GM23338 (cell line): ENCODE data around the gene CSTPP1. TPM values are rescaled to one million over a fixed set of nuclear protein-coding genes. Genes with fewer than 3 reads are reported as not detected.

ENCODE experiments used
- ATAC-seq: fragments of 200-7000 bp; cut with Tn5 transposase; 3 replicates; pipeline ENCODE4 v1.9.1; 2020
- DNase-seq: peaks from one replicate; pipeline ENCODE4 v3.0.0-alpha.2; 2015; ENCODE audit warnings: low spot score
- H2AFZ ChIP-seq: fragments of 200-600 bp; sonication (generic); 2 replicates; pipeline ENCODE4 v1.8.0; 2016; ENCODE audit warnings: antibody characterized with exemption, mild to moderate bottlenecking, moderate library complexity
- H3F3A ChIP-seq: fragments of 200-600 bp; sonication (generic); replicated peaks from 2 replicates; pipeline ENCODE4 v1.8.0; 2017; ENCODE audit warnings: antibody characterized with exemption, mixed run types, low read depth
- H3K27ac ChIP-seq: fragments of 200-600 bp; sonication (generic); 2 replicates; pipeline ENCODE4 v1.6.1; 2016; ENCODE audit warnings: low read depth
- H3K27me3 ChIP-seq: fragments of 200-600 bp; sonication (generic); 2 replicates; pipeline ENCODE4 v1.8.0; 2016; ENCODE audit warnings: mild to moderate bottlenecking, mixed run types, moderate library complexity; ENCODE audit not compliant: insufficient read depth
- H3K36me3 ChIP-seq: fragments of 200-600 bp; sonication (generic); 2 replicates; pipeline ENCODE4 v1.8.0; 2016; ENCODE audit warnings: mild to moderate bottlenecking; ENCODE audit not compliant: insufficient read depth
- H3K4me1 ChIP-seq: fragments of 200-600 bp; sonication (generic); 2 replicates; pipeline ENCODE4 v1.8.0; 2016; ENCODE audit warnings: mild to moderate bottlenecking, moderate library complexity; ENCODE audit not compliant: insufficient read depth
- H3K4me2 ChIP-seq: fragments of 200-600 bp; sonication (generic); 2 replicates; pipeline ENCODE4 v1.7.1; 2017; ENCODE audit warnings: mixed run types
- H3K4me3 ChIP-seq: fragments of 200-600 bp; sonication (generic); 2 replicates; pipeline ENCODE4 v1.6.1; 2016; ENCODE audit warnings: mixed run types
- H3K79me2 ChIP-seq: fragments of 200-600 bp; sonication (generic); replicated peaks from 2 replicates; pipeline ENCODE4 v1.8.0; 2017; ENCODE audit warnings: mild to moderate bottlenecking; ENCODE audit not compliant: insufficient read depth
- H3K9me2 ChIP-seq: fragments of 200-600 bp; sonication (generic); 2 replicates; pipeline ENCODE4 v1.8.0; 2017; ENCODE audit not compliant: insufficient read depth
- H4K20me1 ChIP-seq: fragments of 200-600 bp; sonication (generic); replicated peaks from 2 replicates; pipeline ENCODE4 v1.8.0; 2017; ENCODE audit warnings: mild to moderate bottlenecking; ENCODE audit not compliant: insufficient read depth
- H3K27ac Mint-ChIP-seq: 2 replicates; pipeline ENCODE4 v1.8.0; 2020; ENCODE audit warnings: inconsistent platforms, mild to moderate bottlenecking, moderate library complexity, mixed read lengths
- H3K27me3 Mint-ChIP-seq: 3 replicates; pipeline ENCODE4 v1.8.0; 2022; ENCODE audit warnings: low read depth, mild to moderate bottlenecking, moderate library complexity, mixed read lengths, inconsistent platforms; ENCODE audit not compliant: insufficient read depth, poor library complexity
- H3K36me3 Mint-ChIP-seq: 3 replicates; pipeline ENCODE4 v1.8.0; 2021; ENCODE audit warnings: low read depth, mild to moderate bottlenecking, inconsistent platforms, moderate library complexity, mixed read lengths
- H3K4me1 Mint-ChIP-seq: 3 replicates; pipeline ENCODE4 v1.8.0; 2020; ENCODE audit warnings: mild to moderate bottlenecking, inconsistent platforms, mixed read lengths
- H3K4me3 Mint-ChIP-seq: 3 replicates; pipeline ENCODE4 v1.8.0; 2021; ENCODE audit warnings: moderate library complexity, mild to moderate bottlenecking, inconsistent platforms, mixed read lengths
- H3K9me3 Mint-ChIP-seq: 3 replicates; pipeline ENCODE4 v1.8.0; 2020; ENCODE audit warnings: moderate library complexity, mild to moderate bottlenecking, inconsistent platforms, mixed read lengths
- CTCF ChIP-seq, 2 experiments: fragments of 200-600 bp in 1 of 2; sonication (generic) in 1 of 2; conservative IDR thresholded peaks; 2 replicates each; pipeline versions ENCODE4 v1.5.1 to v1.6.1; 2016 to 2017; ENCODE audit warnings: antibody characterized with exemption in 2 of 2, low read depth in 2 of 2, mild to moderate bottlenecking in 2 of 2, moderate library complexity in 1 of 2
- EZH2 ChIP-seq: fragments of 200-600 bp; sonication (generic); IDR thresholded peaks from one replicate; pipeline ENCODE4 v1.8.0; 2017; ENCODE audit warnings: antibody characterized with exemption, mild to moderate bottlenecking, low read depth; ENCODE audit not compliant: unreplicated experiment
- EZH2phosphoT487 ChIP-seq: fragments of 200-600 bp; sonication (generic); IDR thresholded peaks from one replicate; pipeline ENCODE4 v1.8.1; 2018; ENCODE audit warnings: antibody characterized with exemption; ENCODE audit not compliant: unreplicated experiment
- POLR2AphosphoS5 ChIP-seq: IDR thresholded peaks from 2 replicates; pipeline ENCODE4 v1.6.1; 2016; ENCODE audit warnings: antibody characterized with exemption, low read depth
- ZNF114 ChIP-seq: fragments of 250-450 bp; sonication (Bioruptor Pico); IDR thresholded peaks from 2 replicates; pipeline ENCODE4 v1.5.0; 2020; ENCODE audit warnings: mild to moderate bottlenecking, moderate library complexity
- ZNF331 ChIP-seq: fragments of 250-450 bp; sonication (Bioruptor Pico); IDR thresholded peaks from 2 replicates; pipeline ENCODE4 v1.5.0; 2020; ENCODE audit warnings: low read depth, mild to moderate bottlenecking, moderate library complexity
- polyA plus RNA-seq: library from polyadenylated mRNA; unstranded; fragments of >200 nt; fragmentation: Nextera tagmentation; extraction: Ambion mirVana; gene quantifications from 2 replicates; pipeline ENCODE4 v1.2.1, GENCODE V29; 2016
- total RNA-seq: library from RNA; depleted of rRNA; stranded (reverse); fragments of >200 nt; shearing (Covaris generic); gene quantifications from 2 replicates; pipeline ENCODE4 v1.2.3, GENCODE V29; 2014
- TF ChIP-seq, protein P1 (sequence below): fragments of 250-450 bp; sonication (Bioruptor Pico); IDR thresholded peaks from 2 replicates; pipeline ENCODE4 v1.5.0; 2020; ENCODE audit warnings: mild to moderate bottlenecking, moderate library complexity
- TF ChIP-seq, protein P2 (sequence below): IDR thresholded peaks from one replicate; pipeline ENCODE4 v1.6.1; 2018; ENCODE audit warnings: antibody characterized with exemption; ENCODE audit not compliant: unreplicated experiment

CSTPP1 gene
- total and polyA plus RNA-seq, 2 experiments from 2014 or later = 23.5 to 42.6 TPM

- Mint-ChIP-seq H3K36me3 (peaks cover 59% of the 10 kb centered on the region), H3K4me3 (no peak overlapping the region), H3K4me1 (peaks cover 2% of the 10 kb centered on the region; the same call in 1 of the 3 replicates), H3K9me3 (no peaks in the 10 kb centered on the region), H3K27me3 (no peaks in the 10 kb centered on the region), H3K27ac (no peak overlapping the region)
- Histone ChIP-seq H3K4me3 (no peak overlapping the region), H3K79me2 (no peaks in the 10 kb centered on the region), H3K9me2 (no peaks in the 10 kb centered on the region), H2AFZ (no peak overlapping the region), H3K27ac (no peak overlapping the region), H3K27me3 (no peaks in the 10 kb centered on the region), H3K4me1 (no peaks in the 10 kb centered on the region), H3K36me3 (peaks cover 32% of the 10 kb centered on the region; the same call in 1 of the 2 replicates), H3K4me2 (no peak overlapping the region), H3F3A (no peaks in the 10 kb centered on the region), H4K20me1 (no peaks in the 10 kb centered on the region; the same call in 1 of the 2 replicates)
- ATAC-seq = no peak
- DNase-seq = no peak
- no peak for TF ChIP-seq EZH2
- no peak for TF ChIP-seq CTCF (conservative IDR thresholded peaks at IDR 0.05; ENCODE audit: low read depth in 2 of 2)
- TF ChIP-seq, protein P1, sequence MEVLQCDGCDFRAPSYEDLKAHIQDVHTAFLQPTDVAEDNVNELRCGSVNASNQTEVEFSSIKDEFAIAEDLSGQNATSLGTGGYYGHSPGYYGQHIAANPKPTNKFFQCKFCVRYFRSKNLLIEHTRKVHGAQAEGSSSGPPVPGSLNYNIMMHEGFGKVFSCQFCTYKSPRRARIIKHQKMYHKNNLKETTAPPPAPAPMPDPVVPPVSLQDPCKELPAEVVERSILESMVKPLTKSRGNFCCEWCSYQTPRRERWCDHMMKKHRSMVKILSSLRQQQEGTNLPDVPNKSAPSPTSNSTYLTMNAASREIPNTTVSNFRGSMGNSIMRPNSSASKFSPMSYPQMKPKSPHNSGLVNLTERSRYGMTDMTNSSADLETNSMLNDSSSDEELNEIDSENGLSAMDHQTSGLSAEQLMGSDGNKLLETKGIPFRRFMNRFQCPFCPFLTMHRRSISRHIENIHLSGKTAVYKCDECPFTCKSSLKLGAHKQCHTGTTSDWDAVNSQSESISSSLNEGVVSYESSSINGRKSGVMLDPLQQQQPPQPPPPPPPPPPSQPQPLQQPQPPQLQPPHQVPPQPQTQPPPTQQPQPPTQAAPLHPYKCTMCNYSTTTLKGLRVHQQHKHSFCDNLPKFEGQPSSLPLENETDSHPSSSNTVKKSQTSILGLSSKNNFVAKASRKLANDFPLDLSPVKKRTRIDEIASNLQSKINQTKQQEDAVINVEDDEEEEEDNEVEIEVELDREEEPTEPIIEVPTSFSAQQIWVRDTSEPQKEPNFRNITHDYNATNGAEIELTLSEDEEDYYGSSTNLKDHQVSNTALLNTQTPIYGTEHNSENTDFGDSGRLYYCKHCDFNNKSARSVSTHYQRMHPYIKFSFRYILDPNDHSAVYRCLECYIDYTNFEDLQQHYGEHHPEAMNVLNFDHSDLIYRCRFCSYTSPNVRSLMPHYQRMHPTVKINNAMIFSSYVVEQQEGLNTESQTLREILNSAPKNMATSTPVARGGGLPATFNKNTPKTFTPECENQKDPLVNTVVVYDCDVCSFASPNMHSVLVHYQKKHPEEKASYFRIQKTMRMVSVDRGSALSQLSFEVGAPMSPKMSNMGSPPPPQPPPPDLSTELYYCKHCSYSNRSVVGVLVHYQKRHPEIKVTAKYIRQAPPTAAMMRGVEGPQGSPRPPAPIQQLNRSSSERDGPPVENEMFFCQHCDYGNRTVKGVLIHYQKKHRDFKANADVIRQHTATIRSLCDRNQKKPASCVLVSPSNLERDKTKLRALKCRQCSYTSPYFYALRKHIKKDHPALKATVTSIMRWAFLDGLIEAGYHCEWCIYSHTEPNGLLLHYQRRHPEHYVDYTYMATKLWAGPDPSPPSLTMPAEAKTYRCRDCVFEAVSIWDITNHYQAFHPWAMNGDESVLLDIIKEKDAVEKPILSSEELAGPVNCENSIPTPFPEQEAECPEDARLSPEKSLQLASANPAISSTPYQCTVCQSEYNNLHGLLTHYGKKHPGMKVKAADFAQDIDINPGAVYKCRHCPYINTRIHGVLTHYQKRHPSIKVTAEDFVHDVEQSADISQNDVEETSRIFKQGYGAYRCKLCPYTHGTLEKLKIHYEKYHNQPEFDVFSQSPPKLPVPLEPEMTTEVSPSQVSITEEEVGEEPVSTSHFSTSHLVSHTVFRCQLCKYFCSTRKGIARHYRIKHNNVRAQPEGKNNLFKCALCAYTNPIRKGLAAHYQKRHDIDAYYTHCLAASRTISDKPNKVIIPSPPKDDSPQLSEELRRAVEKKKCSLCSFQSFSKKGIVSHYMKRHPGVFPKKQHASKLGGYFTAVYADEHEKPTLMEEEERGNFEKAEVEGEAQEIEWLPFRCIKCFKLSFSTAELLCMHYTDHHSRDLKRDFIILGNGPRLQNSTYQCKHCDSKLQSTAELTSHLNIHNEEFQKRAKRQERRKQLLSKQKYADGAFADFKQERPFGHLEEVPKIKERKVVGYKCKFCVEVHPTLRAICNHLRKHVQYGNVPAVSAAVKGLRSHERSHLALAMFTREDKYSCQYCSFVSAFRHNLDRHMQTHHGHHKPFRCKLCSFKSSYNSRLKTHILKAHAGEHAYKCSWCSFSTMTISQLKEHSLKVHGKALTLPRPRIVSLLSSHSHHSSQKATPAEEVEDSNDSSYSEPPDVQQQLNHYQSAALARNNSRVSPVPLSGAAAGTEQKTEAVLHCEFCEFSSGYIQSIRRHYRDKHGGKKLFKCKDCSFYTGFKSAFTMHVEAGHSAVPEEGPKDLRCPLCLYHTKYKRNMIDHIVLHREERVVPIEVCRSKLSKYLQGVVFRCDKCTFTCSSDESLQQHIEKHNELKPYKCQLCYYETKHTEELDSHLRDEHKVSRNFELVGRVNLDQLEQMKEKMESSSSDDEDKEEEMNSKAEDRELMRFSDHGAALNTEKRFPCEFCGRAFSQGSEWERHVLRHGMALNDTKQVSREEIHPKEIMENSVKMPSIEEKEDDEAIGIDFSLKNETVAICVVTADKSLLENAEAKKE = no peak
- TF ChIP-seq ZNF114 (CRISPR knock-in tag) = no peak
- TF ChIP-seq, protein P2, sequence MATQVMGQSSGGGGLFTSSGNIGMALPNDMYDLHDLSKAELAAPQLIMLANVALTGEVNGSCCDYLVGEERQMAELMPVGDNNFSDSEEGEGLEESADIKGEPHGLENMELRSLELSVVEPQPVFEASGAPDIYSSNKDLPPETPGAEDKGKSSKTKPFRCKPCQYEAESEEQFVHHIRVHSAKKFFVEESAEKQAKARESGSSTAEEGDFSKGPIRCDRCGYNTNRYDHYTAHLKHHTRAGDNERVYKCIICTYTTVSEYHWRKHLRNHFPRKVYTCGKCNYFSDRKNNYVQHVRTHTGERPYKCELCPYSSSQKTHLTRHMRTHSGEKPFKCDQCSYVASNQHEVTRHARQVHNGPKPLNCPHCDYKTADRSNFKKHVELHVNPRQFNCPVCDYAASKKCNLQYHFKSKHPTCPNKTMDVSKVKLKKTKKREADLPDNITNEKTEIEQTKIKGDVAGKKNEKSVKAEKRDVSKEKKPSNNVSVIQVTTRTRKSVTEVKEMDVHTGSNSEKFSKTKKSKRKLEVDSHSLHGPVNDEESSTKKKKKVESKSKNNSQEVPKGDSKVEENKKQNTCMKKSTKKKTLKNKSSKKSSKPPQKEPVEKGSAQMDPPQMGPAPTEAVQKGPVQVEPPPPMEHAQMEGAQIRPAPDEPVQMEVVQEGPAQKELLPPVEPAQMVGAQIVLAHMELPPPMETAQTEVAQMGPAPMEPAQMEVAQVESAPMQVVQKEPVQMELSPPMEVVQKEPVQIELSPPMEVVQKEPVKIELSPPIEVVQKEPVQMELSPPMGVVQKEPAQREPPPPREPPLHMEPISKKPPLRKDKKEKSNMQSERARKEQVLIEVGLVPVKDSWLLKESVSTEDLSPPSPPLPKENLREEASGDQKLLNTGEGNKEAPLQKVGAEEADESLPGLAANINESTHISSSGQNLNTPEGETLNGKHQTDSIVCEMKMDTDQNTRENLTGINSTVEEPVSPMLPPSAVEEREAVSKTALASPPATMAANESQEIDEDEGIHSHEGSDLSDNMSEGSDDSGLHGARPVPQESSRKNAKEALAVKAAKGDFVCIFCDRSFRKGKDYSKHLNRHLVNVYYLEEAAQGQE = no peak
- no peak for TF ChIP-seq POLR2AphosphoS5
- no peak for TF ChIP-seq EZH2phosphoT487
- no peak for TF ChIP-seq ZNF331 (CRISPR knock-in tag)
Measured at GRCh38 chr11:46889251-46889650, 47.3 kb upstream of the CSTPP1 start.
